HG02884 (cell line): ENCODE data around the gene BAZ2A.
A peak's percentile ranks its signal among the peaks of the same experiment; 100 is the strongest.

Source experiments
- ATAC-seq: cut with Tn5 transposase; IDR thresholded peaks from one replicate; pipeline ENCODE4 v1.9.1; 2021; ENCODE audit warnings: mild to moderate bottlenecking, moderate library complexity; ENCODE audit not compliant: unreplicated experiment

BAZ2A gene

DNA sequence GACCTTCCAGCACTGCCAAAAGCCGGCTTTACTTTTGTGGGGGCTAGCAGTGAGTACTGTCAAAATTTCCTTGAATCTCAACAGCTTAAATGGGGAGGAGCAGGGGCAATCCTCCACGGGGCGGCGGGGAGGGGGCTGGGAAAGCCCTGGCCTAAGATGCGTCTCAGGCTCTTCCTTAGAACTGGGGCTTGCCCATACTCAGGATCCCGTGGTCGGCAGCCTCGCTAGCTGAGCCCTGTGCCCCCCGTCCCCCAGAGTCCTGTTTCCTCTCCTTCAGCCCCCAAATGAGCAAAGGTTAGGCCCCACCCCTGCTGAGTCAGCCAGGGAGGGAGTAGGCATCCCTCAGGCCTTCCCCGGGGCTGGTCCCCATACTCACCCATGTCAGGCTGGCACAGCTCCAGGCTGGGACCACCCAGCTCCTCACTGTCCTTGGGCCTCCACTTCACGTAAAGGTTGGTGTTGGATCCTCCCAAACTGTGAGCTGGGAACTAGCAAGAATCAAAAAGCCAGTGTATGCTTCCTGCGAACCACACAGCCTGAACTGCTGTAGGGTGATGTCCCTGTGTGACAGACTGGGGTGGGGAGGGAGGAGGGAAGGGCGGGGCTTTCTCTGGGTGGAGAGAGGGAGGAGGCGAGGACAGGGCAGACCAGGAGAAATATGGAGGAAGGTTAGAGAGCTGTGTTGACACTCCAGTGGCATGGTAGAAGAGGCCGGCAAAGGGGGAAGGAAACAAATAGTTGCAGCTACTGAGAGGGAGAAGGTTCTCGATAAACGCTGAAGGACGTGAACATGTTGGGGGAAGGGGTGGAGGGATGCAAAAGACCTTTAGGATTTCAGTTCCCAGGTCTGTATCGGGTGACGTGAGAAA, 5.9 kb upstream of the BAZ2A start:
- ATAC-seq, result peak; percentile 45

DNA sequence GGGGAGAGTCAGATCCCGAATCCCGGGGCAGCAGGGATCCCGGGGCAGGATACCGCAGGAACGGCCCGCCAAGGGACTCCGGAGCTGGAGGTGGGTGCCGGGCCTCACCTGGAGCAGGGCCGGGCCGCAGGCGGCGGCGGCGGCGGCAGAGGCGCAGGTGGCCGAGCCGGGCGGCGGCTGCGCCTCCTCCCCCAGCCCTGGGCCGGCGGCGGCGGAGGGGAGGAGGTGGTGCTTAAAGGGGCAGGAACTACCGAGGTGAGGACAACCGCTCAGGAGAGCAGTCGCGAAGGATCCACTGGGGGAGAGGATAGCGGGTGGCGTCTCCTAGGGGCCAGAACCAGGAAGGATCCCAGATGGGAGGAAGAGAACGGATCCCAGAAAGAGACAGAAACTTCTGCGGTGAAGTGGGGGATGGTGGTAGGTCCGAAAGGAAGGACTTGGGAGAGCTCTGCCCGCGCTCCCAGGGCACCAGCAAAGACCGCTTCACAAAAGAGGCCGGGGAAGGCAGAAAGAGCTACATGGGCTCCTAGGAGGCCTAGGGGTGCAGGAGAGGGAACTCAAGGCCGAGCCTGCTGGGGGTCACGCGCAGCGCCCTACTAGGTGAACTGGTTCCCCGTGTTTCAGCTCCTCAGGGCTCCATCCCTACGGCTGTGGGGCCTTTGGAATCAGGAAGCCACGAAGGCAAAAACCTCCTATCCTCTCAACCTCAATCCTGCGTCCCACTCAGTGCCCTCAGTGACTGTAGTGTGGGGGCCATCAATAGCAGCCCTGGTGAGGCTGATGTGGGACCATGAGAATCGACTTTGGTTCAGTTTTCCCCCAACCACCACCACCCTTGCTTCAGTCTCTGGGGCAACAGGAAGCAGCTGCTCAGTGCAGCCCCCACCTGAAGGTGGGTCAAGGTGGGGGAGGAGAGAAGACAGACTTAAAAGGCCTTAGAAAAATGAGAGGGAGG, 5.0 kb upstream of the BAZ2A start:
- ATAC-seq, result no peak

DNA sequence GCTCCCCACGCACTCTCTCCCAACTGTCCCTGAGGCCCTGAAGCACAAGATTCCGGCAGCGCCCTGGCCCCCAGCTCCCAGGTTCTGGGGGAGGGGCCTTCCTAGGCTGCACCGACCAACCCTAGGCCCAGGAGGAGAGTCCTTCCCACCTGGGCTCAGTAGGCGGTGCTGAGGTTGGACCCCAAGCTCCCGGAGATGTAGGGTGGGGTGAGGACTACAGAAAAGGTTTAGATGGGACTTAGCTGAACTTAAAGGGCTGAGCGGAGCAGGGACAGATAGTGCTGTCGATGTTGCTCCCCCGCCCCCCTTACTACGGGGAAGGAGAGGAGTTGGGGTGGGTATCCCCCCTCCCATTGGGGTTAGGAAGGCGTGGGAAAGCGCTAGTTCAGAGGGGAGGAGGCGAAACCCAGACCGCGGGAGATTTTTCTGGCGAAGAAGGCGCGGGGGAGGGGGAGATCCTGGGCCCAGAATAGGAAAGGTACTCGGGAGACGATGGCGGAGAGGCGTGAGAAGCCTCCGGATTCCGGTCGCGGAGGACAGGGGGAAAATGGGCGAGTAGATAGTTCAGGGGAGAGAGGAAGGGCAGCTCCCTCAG, 4.2 kb upstream of the BAZ2A start:
- ATAC-seq, result no peak

DNA sequence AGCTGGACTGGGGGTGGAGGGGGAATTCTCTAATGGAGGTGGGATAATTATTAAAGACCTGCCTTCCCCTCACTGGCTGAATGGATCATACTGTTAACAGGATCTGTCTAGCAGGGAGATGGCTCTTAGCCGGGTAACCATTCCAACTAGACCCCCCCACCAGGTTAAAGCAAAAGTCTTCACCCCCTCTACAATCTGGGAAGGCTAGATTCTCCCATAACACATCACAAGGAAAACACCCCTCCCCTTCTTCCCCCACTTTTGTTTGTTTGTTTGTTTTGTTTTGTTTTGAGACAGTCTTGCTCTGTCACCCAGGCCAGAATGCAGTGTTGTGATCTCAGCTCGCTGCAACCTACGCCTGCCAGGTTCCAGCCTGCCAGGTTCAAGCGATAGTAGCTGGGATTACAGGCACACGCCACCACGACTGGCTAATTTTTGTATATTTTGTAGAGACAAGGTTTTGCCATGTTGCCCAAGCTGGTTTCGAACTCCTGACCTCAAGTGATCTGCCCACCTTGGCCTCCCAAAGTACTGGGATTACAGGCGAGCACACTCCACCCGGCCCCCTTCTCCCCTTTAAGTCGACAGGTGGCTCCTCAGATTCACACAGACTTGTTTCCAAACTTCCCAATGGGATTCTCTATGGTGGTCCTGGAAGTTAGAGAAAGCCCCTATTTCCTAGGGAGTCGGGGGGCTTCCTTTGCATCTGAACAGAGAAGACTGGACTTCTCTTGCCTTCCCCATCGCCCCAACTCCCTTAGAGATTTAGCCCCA, 3.5 kb upstream of the BAZ2A start:
- no peak for ATAC-seq

DNA sequence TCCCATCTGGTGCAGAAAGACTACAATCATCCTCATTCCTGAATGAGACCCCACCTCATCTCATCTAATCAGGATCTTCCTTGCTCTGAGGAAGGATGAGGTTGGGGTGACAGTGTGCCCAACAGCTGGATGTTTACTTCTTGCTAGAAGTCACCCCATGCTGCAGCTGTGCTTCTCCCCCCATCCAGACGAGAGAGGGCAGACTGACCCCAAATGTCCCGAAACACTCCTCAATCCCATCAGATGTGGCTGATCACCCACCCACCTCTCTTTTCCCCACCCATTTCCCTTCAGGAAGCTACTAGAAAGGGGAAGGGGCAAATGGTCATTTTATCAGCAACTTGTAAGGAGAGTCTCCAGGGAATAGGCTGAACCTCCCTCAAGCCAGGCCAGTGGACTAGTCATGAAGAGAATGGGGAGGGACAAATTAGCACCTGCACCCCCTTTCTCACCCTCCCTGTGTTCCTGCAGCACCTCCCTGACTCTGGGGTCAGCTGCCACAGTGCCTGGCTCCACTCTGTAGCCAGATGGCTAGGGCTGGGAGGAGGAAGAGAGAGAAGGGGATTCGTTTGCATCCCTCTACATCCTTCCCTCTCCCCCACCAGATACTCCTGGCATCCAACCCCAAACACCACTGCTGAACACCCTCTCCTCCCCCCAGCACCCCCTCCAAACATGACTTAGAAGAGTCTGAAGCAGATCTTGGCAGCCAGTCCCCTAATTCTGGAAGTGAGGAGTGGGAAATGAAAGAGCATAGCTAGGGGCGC, 2.8 kb upstream of the BAZ2A start:
- ATAC-seq, result no peak

DNA sequence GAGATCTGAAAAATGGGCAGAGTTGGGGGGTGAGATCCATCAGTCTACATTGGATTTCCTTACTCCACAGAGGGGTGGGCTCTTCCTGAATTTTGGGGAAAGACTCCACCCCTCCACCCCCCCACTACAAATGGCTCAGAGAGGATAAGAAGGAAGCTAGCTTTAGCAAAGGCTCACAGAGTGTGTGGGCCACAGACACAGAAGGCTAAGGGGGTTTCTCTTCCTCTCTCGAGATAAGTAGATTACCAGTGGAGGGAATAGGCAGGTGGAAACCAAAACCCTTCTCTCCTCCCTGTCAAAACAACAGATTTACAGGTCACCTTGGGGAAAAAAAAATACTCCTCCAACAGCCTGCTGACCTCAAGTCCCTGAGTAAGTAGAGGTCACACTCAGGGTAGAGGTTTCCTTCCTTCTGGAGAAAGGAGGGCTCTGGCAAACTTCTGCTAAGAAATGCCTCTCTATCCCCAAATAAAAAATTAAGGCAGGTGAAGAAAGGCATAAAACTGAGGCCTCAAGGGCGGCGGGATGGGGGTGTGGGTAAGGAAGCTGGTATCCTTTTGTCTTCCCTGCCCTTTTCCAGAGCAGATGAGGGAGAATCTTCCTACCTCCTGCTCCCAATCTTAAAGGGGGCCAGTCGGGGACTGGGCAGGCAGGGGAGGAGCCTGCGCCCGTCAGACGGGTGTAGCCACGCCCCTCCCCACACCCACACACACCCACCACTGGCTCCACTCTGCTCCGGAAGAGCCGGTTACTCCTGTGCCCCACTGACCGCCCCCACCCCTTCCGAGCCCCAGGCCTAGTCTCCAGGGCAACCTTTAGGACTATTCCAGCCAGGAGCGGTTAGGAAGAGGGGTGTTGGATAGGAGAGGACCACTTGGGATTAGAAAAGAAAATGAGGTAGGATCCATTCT, 1.9 kb upstream of the BAZ2A start:
- no peak for ATAC-seq

DNA sequence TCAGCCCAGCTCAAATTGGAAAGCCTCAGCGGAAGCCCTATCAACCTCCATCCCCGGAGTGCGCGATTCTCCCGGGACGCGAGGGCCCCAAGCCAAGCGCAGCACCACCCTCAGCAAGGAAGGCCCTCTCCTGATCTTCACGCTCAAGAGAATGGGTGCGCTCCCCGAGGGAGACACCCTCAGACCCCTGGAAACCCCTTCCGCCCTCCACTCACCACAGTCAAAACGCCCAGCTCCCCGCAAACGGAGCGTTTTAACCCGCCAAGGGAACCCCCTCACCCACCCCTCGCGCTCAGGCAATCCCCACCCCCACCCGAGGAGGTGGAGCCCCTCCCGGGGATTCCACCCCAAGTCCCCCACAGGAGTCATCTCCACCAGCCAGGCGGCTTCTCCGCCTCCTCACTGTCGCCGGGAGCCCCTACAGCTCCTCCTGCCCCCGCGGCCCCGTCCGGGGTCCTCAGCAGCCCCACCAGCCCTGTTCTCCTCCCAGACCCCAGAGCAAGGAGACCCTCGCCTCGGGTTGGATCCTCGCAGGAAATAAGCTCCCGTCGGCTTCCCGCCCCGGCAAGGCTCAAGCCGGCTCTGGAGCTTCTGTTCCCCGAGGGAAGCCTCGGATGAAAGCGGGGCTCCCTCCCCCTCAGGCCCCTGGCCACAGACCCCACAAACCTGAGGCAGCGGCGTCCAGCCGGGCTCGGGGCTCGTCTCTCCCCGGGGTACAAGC, 507 bp downstream of the BAZ2A start:
- ATAC-seq, result peak; percentile 7

DNA sequence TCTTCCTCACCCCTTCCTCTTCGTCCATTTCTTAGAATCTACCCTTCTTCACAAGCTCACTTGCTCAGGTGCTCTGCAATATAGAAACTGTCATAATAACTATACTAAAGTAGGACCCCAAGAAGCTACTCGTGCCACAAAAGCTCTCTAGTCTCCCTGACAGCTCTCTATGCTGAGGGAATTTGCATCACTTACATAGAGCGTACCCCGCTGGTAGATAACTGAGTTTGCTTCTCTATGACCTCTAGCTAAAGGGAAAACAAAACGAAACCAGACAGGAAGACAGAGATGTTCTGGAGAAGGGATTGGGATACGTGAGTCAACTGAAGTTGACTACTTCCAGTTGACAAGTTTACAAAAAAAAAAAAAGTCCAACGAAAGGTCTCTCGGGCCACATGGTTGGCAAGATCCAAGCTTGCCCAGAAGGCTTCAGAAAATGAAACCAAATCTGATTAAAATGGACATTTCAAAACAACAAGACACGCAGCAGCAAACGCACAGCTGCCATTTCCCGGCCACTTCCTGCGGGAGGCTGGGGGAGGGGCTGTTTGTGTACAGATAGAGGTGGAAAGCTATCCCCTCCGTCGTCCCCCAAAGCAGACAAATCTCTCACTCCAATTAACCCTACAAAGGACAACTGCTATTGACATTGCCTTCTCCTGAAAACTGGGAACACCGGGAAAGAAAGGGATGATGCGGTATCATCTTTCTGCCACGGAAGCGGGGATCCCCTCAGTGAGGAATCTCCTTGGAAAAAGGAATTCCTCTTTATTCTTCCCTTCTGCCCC, 1.3 kb downstream of the BAZ2A start:
- no peak for ATAC-seq

DNA sequence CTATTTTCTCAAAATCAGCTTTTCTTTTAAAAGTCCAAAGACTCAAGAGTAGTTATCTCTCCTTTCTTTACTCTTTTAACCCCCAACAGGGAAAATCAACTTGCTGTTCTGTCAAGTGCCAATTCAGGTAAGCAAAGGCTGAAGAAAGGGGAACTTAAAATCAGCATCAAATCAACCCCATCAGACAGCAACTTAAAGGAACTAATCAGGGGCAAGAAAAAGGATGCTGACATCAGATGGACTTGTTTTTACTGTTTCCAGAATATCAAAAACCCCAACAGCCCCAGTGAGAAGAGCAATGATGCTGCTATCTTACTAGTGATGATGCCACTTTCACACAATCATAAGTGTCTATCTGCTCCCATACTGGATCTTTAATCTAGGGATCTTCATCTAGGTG, 3.4 kb downstream of the BAZ2A start:
- ATAC-seq, result no peak

DNA sequence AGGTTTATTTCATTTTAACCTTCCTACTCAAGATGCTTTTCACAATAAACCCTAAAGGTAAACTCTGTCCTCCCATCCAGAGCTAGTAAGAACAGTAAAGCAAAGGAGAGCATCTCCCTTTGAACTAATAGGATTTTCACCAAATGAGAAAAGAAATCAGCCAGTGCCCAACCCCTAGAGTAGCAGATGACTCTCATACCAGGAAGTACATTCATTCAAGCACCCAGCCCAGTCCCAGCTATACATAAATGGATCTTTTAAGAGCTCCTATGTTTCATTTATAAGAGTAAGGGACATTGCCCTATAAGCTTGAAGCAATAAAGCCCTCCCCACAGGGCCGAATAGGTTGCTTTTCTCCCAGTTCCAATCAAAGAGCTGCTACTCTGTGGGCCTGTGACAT, 7.6 kb downstream of the BAZ2A start:
- ATAC-seq, result no peak

DNA sequence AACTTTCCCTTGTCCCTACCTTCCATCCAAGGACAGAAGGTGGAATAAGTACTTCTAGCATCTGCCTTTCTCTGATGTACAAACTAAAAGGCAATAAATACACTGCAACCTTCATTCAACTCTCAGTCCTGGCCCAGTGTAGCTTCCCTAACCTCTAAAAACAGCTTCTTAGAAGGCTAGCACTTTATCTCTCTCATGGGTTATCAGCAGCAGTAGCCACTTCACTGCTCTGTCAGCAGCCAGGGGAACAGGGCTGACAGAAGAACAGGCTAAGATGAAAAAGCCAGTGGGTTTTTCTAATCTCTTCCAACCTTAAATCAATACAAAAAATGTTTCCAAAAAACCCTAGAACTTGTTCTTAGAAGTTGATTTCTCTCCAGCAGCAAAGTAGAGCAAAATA, 13.2 kb downstream of the BAZ2A start:
- ATAC-seq, result no peak

DNA sequence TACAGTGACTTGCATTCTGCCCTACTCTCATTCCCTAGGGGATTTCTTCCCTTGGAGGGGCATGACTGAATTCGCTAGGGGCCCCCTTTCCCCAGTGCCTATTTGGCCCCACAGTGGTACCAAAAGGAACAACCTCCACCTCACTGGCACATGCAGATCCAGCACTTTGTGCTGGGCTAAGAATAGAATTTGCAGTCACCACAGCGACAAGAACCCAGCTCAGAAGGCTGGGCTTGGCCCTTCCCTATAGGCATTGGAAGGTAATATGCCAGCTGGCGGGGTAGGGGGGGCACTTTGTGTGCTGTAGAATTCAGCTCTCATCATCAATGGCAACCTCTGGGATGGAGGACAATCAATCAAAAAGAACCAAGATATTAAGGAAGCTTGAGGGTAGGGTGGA, 13.9 kb downstream of the BAZ2A start:
- ATAC-seq, result no peak

DNA sequence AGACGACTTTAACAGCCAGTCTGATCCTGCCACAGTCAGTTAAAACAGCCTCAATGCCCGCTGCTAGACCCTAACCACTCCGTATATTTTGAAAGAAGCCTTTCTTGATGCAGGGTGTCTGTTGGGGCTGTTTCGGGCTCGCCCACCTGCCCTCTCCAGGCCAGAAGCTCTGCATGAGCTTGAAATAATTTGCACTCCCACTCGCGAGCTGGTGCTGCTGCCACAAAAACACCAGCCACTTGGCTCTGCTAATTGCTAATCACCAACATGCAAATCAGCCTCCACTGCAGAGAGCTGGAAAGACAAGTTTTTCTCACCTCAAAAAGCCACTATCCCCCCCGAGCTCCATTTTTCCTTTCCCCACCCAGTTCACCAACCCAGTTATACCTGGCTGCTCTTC, 15.5 kb downstream of the BAZ2A start:
- ATAC-seq, result no peak

DNA sequence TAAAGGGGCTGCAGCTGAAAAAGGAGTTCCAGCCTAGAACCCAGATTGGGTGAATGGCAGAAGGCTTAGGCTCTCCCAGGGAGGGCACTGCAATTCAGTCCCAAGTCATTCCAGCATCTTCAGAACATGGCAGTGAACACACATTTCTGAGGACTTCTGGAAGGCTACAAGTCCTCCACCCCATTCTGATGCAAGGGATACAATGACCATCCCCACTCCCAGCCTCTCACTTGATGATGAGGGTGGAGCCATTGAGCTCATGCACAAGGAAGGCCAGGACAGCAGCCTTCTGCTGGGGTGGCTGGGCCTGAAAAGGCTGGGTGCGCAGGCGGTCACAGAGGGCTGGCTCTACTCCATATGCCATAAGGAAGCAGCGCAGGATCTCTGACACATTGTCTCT, 25.8 kb downstream of the BAZ2A start:
- no peak for ATAC-seq

DNA sequence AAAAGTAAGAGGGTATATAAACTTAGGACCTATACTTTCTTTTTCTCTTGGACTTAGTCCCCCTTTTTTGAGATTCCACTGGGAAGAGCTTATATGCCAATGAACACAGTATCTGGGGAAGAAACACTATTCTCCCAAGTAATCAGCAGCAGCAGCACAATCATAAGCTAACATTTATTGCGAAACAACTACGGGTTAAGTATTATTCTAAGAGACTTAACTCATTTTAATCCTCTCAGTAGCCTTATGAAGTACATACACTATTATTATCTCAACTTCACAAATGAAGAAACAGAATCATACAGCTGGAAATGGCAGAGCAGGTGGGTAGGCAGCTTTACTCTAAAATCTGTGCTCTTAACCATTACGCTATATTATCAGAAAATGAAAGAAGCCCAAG, 27.9 kb downstream of the BAZ2A start:
- ATAC-seq, result no peak

DNA sequence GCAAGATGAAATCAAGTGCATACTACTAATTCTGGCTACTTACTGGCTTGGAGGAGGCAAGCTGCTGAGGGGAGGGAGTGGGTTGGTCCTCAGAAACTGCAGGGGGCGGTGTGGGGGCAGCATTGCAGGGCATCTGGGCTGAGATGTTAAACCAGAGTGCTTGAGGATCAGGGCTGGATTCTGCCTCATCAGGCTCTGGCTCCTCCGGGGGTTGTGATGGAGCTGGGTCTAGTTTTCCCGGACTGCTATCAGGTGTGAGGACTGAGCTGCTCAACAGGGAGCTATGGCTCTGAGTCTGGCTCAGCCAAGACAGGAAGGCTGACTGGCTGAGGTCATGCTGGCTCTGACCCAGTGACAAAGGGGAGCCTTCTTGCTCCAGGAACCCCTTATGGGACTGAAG, 28.6 kb downstream of the BAZ2A start:
- ATAC-seq, result no peak

DNA sequence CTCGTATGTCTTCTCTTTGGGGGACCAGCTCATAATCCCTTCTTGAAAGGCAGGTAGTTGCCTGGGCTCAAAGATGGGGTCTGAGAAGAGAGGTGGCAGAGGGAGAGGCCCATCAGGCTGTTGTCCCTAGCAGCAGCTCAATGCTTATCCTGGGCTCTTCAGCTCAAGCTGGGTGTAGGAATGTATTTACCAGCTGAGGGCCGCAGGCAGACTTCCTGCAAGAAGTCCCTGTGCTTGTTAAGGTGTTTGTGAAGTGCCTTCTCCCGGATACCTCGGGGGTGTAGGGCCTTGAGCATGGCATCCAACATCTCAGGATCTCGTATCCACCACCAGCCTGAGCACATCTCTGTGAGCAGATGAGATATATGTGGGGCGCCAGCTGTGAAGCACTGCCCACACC, 29.4 kb downstream of the BAZ2A start:
- ATAC-seq, result no peak

DNA sequence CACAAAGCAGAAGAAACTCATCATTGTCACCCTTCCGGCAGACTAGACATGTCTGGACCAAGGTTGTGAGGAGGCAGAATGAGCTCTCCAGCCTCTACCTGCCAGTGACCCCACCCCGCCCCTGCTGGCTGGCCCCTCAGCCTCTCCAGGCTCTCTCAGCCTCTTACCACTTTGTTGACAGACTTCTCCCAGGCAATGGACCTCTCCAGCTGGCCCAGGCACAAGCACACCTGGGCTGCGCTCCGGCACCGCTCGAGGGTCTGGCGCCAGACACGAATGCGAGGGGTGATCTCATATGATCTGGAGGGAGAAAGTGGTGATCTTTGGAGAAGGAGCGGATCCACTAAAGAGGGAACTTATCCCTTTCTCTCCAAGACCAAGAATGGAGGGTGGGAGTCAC, 30.3 kb downstream of the BAZ2A start:
- ATAC-seq, result no peak
